ENCODE measurements around the gene DEDD2.
A peak's percentile ranks its signal among the peaks of the same experiment; 100 is the strongest.
"Not testable (repeated sequence)": the region's sequence is repeated elsewhere in the genome, so short reads cannot be mapped to it uniquely, and the experiment has no call there.

DEDD2 gene, protein sequence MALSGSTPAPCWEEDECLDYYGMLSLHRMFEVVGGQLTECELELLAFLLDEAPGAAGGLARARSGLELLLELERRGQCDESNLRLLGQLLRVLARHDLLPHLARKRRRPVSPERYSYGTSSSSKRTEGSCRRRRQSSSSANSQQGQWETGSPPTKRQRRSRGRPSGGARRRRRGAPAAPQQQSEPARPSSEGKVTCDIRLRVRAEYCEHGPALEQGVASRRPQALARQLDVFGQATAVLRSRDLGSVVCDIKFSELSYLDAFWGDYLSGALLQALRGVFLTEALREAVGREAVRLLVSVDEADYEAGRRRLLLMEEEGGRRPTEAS

GRCh38 chr19:42217520-42218437 is at the start of gene DEDD2:
Gene DEDD2 (minus strand): TSS chr19:42217677. CDS start chr19:42217007, 670 bp downstream.
- DNase-seq (ENCODE audit: low read depth): peak; percentile 92
- TF ChIP-seq, protein P1, sequence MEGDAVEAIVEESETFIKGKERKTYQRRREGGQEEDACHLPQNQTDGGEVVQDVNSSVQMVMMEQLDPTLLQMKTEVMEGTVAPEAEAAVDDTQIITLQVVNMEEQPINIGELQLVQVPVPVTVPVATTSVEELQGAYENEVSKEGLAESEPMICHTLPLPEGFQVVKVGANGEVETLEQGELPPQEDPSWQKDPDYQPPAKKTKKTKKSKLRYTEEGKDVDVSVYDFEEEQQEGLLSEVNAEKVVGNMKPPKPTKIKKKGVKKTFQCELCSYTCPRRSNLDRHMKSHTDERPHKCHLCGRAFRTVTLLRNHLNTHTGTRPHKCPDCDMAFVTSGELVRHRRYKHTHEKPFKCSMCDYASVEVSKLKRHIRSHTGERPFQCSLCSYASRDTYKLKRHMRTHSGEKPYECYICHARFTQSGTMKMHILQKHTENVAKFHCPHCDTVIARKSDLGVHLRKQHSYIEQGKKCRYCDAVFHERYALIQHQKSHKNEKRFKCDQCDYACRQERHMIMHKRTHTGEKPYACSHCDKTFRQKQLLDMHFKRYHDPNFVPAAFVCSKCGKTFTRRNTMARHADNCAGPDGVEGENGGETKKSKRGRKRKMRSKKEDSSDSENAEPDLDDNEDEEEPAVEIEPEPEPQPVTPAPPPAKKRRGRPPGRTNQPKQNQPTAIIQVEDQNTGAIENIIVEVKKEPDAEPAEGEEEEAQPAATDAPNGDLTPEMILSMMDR (IDR thresholded peaks at IDR 0.05; ENCODE audit: low read depth, low read length): no peak
- TF ChIP-seq MYC (IDR thresholded peaks at IDR 0.05; ENCODE audit: low read depth, low read length) (0 out of 2 replicates have a peak, but pooled peaks have one; percentile 16), POLR2A (IDR thresholded peaks at IDR 0.05; ENCODE audit: extremely low read depth, insufficient read length) (peak; percentile 55)
- TF ChIP-seq, protein P2, sequence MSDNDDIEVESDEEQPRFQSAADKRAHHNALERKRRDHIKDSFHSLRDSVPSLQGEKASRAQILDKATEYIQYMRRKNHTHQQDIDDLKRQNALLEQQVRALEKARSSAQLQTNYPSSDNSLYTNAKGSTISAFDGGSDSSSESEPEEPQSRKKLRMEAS (IDR thresholded peaks at IDR 0.05; ENCODE audit: low read depth, low read length): peak; percentile 36; the same call in 1 of the 2 replicates
- peak within 1 kb of the TSS; percentile 79 for H3K4me3 ChIP-seq (ENCODE audit: low read depth, low read length)

GRCh38 chr19:42266928-42267603 is 49.6 kb upstream of the DEDD2 start:
- not testable (repeated sequence) for H3K4me3 ChIP-seq (ENCODE audit: low read depth, low read length); DNase-seq (ENCODE audit: low read depth)

DNA sequence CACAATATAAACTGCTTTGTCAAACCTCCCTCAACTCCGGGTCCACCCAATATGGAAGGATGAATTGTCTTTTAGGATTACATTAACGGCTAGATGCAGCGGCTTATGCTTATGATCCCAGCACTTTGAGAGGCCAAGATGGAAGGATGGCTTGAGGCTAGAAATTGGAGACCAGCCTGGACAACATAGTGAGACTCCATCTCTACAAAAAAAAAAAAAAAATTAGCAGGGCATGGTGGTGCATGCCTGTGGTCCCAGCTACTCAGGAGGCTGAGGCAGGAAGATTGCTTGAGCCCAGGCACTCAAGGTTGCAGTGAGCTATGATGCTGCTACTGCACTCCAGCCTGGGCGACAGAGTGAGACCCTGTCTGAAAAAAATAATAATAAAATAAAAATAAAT is 48.6 kb upstream of the DEDD2 start:
- not testable (repeated sequence) for DNase-seq (ENCODE audit: low read depth); H3K4me3 ChIP-seq (ENCODE audit: low read depth, low read length)

DNA sequence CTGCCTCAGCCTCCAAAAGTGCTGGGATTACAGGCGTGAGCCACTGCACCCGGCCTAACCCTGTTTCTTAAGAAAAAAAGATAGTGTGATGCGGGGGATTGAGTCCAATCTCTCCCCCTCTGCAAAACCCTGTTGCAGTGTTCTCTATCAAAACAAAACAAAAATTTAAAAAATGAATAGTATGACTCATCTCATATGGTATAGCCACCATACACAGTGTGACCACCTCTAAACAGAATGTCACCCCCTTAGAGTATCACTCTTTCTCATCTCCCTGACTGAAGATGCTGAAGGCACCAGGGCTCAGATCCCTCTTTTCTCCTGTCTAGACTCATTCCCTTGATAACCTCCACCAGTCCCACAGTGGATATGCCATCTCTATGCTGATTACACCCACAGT is 44.3 kb upstream of the DEDD2 start:
- H3K4me3 ChIP-seq (ENCODE audit: low read depth, low read length): no peak overlapping the region
- DNase-seq (ENCODE audit: low read depth): no peak
- TF ChIP-seq, protein P2 (IDR thresholded peaks at IDR 0.05; ENCODE audit: low read depth, low read length): no peak
- TF ChIP-seq, protein P1 (IDR thresholded peaks at IDR 0.05; ENCODE audit: low read depth, low read length): no peak
- TF ChIP-seq MYC (IDR thresholded peaks at IDR 0.05; ENCODE audit: low read depth, low read length): no peak
- no peak for TF ChIP-seq POLR2A (IDR thresholded peaks at IDR 0.05; ENCODE audit: extremely low read depth, insufficient read length)

DNA sequence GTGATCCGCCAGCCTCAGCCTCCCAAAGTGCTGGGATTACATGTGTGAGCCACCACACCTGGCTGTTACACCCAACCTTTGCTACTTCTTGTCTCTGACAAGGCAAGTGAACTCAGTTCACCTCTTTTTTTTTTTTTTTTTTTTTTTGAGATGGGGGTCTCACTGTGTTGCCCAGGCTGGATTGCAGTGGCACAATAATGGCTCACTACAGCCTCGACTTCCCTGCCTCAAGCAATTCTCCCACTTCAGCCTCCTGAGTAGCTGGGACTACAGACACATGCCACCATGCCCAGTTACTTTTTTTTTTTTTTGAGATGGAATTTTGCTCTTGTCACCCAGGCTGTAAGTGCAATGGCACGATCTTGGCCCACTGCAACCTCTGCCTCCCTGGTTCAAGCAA is 40.4 kb upstream of the DEDD2 start:
- not testable (repeated sequence) for DNase-seq (ENCODE audit: low read depth); H3K4me3 ChIP-seq (ENCODE audit: low read depth, low read length)

DNA sequence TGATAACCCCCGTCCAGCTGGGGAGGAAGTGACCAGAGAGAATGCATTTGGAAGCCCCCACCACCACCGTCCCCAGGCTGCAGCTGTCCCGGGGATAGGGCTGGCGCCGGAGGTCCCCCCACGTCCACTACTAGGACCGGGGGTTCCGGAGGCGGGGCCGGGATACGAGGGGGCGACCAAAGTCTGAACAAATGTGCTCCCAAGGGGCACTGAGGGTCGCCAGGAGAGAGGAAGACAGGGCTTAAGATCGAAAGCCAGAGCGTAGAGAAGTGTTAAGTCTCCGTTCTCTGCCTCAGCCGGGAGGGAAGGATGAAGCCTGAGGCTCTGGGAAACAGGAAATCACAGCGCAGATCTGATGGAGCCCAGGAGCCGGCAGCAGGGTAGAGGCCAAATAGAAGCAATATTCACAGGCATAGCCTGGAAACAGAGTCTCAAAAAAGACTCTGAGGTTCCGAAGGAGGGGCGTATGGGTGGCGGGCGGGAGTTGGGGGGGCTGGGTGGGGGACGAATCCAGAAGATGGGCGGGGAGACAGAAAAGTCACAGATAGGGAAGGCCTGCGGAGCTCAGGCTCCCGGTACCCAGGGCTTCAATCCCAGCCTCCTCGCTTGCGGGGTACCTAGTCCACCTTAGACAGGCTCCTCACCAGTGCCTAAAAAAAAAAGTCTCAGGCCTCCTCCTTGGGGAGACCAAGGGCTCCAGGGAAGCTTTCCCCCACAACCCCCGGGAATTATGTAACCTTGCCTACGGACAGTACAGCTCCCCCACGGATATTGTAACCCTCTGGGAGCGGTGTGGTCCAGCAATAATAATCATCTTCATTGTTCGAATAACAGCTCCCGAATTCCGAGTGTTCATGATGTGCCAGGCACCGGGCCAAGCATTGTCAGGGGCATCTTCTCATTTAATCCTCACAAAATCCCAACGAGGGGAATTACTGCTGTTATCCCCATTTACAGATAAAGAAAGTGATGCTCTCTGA is 38.6 kb upstream of the DEDD2 start:
- TF ChIP-seq, protein P1 (IDR thresholded peaks at IDR 0.05; ENCODE audit: low read depth, low read length): no peak
- TF ChIP-seq MYC (IDR thresholded peaks at IDR 0.05; ENCODE audit: low read depth, low read length): no peak
- TF ChIP-seq, protein P2 (IDR thresholded peaks at IDR 0.05; ENCODE audit: low read depth, low read length): no peak
- H3K4me3 ChIP-seq (ENCODE audit: low read depth, low read length): peak overlapping the region; percentile 16
- DNase-seq (ENCODE audit: low read depth): peak; percentile 30

Data from NB4 (cell line).